Activated T-helper 2 cell treated with anti-CD3 and anti-CD28 coated beads, Interferon-gamma antibody, Interleukin-2, Interleukin-4, amounts not matched to agents 10 μg/mL and 5 μg/mL and 100 μg/mL, durations not matched to agents 14 hours and 24 hours and 36 hours (primary cell): ENCODE measurements around the gene MTURN. TPM values are rescaled to one million over a fixed set of nuclear protein-coding genes. Genes with fewer than 3 reads are reported as not detected.
"Not testable (repeated sequence)": the region's sequence is repeated elsewhere in the genome, so short reads cannot be mapped to it uniquely, and the experiment has no call there.

ENCODE experiments used
- DNase-seq: peaks from one replicate; pipeline ENCODE4 v3.0.0; 2021; ENCODE audit warnings: low spot score
- H3K27ac Mint-ChIP-seq: one replicate; pipeline ENCODE4 v1.8.0; 2021; ENCODE audit warnings: mixed read lengths
- H3K27me3 Mint-ChIP-seq: one replicate; pipeline ENCODE4 v1.8.0; 2021; ENCODE audit warnings: low read depth, mixed read lengths
- H3K36me3 Mint-ChIP-seq: one replicate; pipeline ENCODE4 v1.8.0; 2021; ENCODE audit warnings: low read depth, mixed read lengths
- H3K4me1 Mint-ChIP-seq: one replicate; pipeline ENCODE4 v1.8.0; 2021; ENCODE audit warnings: low read depth, mixed read lengths
- H3K4me3 Mint-ChIP-seq: one replicate; pipeline ENCODE4 v1.8.0; 2021; ENCODE audit warnings: low read depth, mild to moderate bottlenecking, moderate library complexity, mixed read lengths
- H3K9me3 Mint-ChIP-seq: one replicate; pipeline ENCODE4 v1.8.0; 2021; ENCODE audit warnings: mixed read lengths
- intact Hi-C: fragments of 100-400 bp; cut with micrococcal nuclease; formaldehyde crosslinking; loops from one replicate; pipeline ENCODE4 v1.15.1; 2023
- total RNA-seq: library from RNA; stranded (reverse); gene quantifications from 2 replicates; pipeline ENCODE4 v1.2.3, GENCODE V29; 2022

The MTURN gene
- total RNA-seq, 1 donor from 2014 or later = 4.0 TPM

DNA sequence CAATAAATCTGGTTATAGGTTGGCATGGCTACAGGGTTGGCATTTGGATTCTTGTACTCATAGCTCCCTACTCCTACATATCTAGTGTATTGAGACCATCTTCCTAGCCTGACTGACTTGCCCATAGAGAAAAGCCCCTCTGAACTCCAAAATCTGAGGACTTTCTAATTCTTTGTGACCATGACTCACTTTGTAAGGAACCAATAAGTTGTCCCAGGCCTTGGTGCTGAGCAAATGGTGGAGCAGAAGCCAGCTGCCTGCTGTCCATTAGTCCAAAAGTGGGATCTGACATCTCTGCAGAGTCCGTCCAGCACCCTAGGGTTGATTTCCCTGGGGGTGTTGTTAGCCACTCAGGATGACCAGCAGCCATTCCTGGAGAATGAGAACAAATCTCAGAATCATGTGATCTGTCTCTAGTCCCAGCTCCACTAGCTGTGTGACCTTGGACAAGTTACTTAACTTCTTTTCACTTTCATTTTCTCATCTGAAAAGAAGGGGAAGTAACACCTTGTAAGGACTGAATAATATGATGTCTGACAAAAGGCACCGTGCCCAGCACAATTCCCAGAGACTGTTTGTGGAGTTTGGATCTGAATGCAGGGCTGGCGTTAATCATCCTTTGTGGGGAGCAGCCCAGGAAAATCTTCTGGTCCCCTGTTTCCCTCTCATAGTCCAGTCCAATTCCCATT is 44.1 kb downstream of the MTURN start:
- DNase-seq = no peak
- no peaks in the 10 kb centered on the region for H3K9me3 Mint-ChIP-seq
- no peak overlapping the region for H3K4me3 Mint-ChIP-seq
- no peaks in the 10 kb centered on the region for H3K27me3 Mint-ChIP-seq
- peaks cover 6% of the 10 kb centered on the region for H3K4me1 Mint-ChIP-seq
- H3K36me3 Mint-ChIP-seq = no peaks in the 10 kb centered on the region
- no peak overlapping the region for H3K27ac Mint-ChIP-seq
- intact Hi-C loops = no loop called here

DNA sequence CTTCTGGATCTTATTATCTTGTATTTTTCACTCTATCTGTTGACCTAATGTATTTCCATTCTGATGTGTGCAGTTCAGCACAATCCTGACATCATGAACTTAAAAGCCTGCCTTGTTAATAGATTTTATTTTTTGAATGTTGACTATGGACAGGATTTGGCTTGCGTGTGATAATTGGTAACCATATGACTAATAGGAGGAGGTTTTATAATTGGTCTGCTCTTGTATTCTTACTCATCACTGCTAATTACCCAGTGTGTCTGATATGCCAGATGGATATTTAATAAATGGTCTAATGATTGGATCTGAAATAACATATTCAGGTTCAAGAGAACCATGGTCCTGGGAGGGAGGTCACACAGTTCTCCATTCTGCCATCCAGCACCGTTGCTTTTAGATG is 45.9 kb downstream of the MTURN start:
- Mint-ChIP-seq H3K36me3 (no peaks in the 10 kb centered on the region), H3K27ac (no peak overlapping the region), H3K9me3 (no peaks in the 10 kb centered on the region), H3K27me3 (no peaks in the 10 kb centered on the region), H3K4me3 (no peak overlapping the region), H3K4me1 (peaks cover 6% of the 10 kb centered on the region)
- intact Hi-C loops = no loop called here
- DNase-seq = no peak

DNA sequence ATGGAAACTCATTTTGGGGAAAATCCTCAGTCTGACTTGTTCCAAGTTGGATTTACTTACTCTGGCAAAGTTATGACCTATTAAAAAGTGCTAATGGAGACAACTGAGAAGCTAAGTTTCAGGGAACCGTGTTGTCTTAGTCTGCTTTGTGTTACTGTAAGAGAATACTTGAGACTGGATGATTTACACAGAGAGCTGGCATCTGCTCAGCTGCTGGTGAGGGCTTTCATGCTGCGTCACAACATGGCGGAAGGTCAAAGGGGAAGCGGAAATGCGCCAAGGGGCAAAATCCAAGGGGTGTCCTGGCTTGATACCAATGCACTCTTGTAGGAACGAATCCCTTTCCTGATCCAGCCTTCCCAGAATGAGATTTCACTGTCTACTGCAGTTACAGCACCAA is 46.4 kb downstream of the MTURN start:
- Mint-ChIP-seq H3K4me1 (peaks cover 6% of the 10 kb centered on the region), H3K27ac (no peak overlapping the region), H3K27me3 (no peaks in the 10 kb centered on the region), H3K9me3 (no peaks in the 10 kb centered on the region), H3K4me3 (no peak overlapping the region), H3K36me3 (no peaks in the 10 kb centered on the region)
- no peak for DNase-seq
- intact Hi-C loops = no loop called here

DNA sequence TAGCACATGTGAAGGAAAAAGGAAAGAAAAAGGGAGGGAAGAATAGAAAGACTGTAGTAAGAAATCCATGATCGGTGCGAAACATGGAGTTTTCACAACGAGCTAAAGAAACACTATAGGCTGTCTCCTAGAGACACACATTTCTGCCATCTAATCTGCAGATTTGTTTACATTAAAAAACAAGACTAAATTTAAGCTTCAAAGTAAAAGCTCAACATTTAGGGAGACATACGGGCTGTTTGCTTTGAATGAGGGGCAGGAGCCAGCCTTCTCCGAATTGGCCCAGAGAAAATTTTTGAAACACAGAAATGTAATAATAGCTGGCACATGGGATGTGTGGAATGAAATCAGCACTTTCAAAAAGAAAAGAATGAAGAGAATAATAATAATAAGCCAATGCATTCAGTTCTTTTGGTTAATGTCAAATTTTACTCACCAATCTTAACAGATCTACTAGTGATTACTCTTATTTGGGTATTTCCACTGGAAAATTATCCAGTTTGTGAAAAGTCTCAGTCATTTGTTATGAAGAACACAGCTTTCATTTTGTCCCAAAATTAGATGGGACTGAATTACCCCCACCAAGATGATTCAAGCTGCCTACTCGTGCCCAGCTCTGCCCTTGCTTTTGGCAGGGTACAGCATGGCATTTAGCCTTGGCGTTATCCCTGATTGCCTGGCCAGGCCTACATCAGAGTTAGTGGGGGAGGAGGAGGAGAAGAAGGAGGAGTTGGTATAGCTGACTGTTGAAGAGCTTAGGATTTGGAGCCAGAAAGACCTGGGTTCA is 47.1 kb downstream of the MTURN start:
- Mint-ChIP-seq H3K4me3 (no peak overlapping the region), H3K4me1 (peaks cover 6% of the 10 kb centered on the region), H3K9me3 (peaks cover 4% of the 10 kb centered on the region), H3K27ac (no peak overlapping the region), H3K36me3 (no peaks in the 10 kb centered on the region), H3K27me3 (no peaks in the 10 kb centered on the region)
- intact Hi-C loops = no loop called here
- DNase-seq = no peak

DNA sequence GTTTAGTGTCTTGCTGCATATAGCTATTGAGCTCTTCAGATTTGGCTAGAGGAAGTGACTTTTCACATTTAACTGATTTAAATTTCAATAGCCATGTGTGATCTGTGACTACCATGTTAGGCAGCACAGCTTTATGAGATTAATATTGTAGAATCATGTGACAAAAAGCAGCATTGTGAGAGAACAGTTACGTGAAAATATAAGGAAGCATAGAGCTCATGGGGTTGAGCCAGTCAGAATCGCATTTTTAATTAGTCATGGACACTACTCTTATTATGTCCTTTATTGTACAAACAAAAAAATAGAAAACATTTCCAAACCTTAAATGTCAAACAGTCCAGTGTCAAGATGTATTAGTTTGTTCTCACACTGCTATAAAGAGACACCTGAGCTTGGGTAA is 48.0 kb downstream of the MTURN start:
- intact Hi-C loops = no loop called here
- DNase-seq = no peak
- H3K4me1 Mint-ChIP-seq = peaks cover 6% of the 10 kb centered on the region
- peaks cover 11% of the 10 kb centered on the region for H3K9me3 Mint-ChIP-seq
- no peak overlapping the region for H3K4me3 Mint-ChIP-seq
- no peaks in the 10 kb centered on the region for H3K36me3 Mint-ChIP-seq
- no peak overlapping the region for H3K27ac Mint-ChIP-seq
- no peaks in the 10 kb centered on the region for H3K27me3 Mint-ChIP-seq

DNA sequence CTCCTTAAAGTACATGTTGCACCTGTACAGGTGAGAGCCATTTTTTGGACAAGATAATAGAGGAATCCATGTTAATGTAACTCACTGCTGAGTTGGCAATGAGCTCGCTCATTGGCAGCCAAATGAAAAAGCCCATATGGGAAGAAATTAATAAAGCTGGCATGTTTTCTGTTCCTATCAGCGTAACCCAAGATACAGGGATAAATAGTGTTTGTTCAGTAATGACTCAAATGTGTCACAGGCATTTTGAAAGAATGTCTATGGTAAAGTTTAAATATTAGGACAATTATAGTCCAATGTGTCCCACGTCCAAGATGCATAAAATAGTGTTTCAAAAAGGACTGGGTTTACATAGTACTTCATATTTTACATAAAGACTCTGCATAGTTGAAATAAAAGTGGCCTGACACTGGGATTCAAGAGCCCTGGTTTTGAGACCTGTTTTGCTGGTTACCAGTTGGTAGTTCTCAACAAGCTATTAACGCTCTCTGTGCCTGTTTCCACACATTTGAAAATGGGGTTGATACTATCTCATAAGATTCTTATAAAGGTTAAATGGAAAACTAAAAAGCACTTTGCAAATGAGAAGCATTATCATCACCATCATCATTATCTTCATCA is 49.1 kb downstream of the MTURN start:
- H3K27ac Mint-ChIP-seq = no peak overlapping the region
- no peak overlapping the region for H3K4me3 Mint-ChIP-seq
- H3K4me1 Mint-ChIP-seq = peaks cover 4% of the 10 kb centered on the region
- H3K36me3 Mint-ChIP-seq = no peaks in the 10 kb centered on the region
- no peaks in the 10 kb centered on the region for H3K27me3 Mint-ChIP-seq
- intact Hi-C loops = no loop called here
- peaks cover 18% of the 10 kb centered on the region for H3K9me3 Mint-ChIP-seq
- no peak for DNase-seq

DNA sequence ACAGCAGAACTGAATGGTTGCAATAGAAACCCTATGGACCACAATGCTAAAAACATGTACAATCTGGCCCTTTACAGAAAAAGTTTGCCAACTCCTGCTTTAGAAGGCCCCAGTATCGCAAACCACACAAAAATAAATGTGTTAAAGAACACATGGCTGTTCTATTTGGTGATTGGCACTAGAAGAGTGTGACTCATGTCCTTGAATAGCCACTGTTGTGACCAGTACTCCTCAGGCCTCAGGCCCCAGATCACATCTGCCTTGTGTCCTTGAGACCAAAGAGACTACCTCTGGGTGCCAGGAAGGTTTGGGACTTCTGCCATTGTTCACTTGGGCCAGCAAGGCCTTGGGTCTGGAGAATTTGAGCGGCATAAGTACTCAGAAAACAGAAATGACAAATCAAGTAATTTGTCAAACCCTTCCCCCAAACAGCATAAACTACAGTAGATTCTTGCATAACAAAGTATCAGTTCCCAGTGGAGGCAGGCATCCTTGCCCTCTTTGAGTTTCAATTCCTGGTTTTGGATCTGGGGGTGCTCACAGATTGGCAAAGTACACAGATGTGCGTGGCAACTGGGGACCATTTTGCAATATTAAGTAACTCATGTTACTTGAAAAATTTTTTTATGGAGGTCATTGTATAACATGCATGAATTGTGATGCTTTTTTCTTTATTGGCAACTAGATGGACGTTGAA is 50.2 kb downstream of the MTURN start:
- DNase-seq = no peak
- Mint-ChIP-seq H3K27me3 (no peaks in the 10 kb centered on the region), H3K4me1 (no peaks in the 10 kb centered on the region), H3K4me3 (no peak overlapping the region), H3K27ac (no peak overlapping the region), H3K36me3 (no peaks in the 10 kb centered on the region), H3K9me3 (peaks cover 22% of the 10 kb centered on the region)
- intact Hi-C loops = no loop called here

DNA sequence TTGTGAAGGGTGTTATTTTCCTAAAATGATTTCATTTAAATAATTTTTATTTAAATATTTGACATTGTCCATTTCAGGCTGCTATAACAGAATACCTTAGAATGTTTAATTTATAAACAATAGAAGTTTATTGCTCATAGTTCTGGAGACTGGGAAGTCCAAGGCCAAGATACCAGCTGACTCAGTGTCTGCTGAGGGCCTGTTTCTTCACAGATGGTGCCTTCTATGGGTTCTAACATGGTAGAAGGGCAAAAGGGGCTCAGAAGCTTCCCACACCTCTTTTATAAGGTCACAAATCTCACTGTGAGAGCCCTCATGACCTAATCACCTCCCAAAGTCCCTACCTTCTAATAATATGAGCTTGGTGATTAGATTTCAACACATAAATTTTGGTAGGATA is 50.7 kb downstream of the MTURN start:
- no peak for DNase-seq
- Mint-ChIP-seq H3K4me3 (no peak overlapping the region), H3K4me1 (no peaks in the 10 kb centered on the region), H3K36me3 (no peaks in the 10 kb centered on the region), H3K27me3 (no peaks in the 10 kb centered on the region), H3K9me3 (peaks cover 28% of the 10 kb centered on the region), H3K27ac (no peak overlapping the region)
- intact Hi-C loops = no loop called here

DNA sequence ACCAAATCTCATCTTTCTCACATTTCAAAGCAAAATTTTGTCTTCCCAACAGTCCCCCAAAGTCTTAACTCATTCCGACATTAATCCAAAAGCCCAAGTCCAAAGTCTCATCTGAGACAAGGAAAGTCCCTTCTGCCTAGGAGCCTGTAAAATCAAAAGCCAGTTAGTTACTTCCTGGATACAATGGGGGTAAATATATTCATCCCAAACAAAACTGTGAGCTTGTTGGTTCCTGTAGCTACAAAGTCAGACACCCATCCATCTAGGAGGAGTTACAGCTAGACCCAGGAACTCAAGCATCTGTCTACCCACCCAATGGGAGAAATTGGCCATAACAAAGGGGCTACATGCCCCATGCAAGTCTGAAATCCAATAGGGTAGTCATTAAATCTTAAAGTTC is 51.9 kb downstream of the MTURN start:
- no peak overlapping the region for H3K27ac Mint-ChIP-seq

DNA sequence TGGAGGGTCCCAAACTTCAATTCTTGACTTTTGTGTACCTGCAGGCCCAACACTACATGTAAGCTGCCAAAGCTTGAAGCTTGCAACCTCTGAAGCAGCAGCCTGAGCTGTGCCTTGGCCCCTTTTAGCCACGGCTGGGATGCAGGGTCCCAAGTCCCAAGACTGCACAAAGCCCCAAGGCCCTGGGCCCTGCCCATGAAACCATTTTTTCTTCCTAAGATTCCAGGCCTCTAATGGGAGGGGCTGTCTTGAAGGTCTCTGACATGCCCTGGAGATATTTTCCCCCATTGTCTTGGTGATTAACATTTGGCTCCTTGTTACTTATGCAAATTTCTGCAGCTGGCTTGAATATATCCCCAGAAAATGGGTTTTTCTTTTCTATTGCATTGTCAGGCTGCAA is 52.7 kb downstream of the MTURN start:
- Mint-ChIP-seq H3K36me3 (no peaks in the 10 kb centered on the region), H3K4me3 (no peak overlapping the region), H3K9me3 (peaks cover 28% of the 10 kb centered on the region), H3K4me1 (no peaks in the 10 kb centered on the region), H3K27ac (no peak overlapping the region), H3K27me3 (no peaks in the 10 kb centered on the region)
- no peak for DNase-seq
- intact Hi-C loops = no loop called here

More for the DNA sequence above, 51.9 kb downstream of the MTURN start:
- Mint-ChIP-seq H3K4me3 (no peak overlapping the region), H3K9me3 (peaks cover 28% of the 10 kb centered on the region), H3K4me1 (no peaks in the 10 kb centered on the region), H3K36me3 (no peaks in the 10 kb centered on the region), H3K27me3 (no peaks in the 10 kb centered on the region)
- DNase-seq = no peak
- intact Hi-C loops = no loop called here

DNA sequence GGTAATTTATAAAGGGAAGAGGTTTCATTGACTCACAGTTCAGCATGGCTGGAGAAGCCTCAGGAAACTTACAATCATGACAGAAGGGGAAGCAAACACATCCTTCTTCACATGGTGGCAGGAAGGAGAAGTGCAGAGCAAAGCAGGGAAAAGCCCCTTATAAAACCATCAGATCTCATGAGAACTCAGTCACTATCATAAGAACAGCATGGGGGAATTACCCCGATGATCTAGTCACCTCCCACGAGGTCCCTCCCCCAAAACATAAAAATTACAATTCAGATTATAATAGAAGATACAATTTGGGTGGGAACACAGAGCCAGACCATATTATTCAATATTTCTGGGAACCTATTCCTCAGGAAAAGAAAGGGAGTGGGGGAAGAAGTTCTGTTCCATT is 53.6 kb downstream of the MTURN start:
- H3K27me3 Mint-ChIP-seq, H3K4me3 Mint-ChIP-seq, H3K27ac Mint-ChIP-seq, intact Hi-C loops, DNase-seq, H3K36me3 Mint-ChIP-seq, H3K4me1 Mint-ChIP-seq: not testable (repeated sequence)
- H3K9me3 Mint-ChIP-seq = peaks cover 28% of the 10 kb centered on the region

DNA sequence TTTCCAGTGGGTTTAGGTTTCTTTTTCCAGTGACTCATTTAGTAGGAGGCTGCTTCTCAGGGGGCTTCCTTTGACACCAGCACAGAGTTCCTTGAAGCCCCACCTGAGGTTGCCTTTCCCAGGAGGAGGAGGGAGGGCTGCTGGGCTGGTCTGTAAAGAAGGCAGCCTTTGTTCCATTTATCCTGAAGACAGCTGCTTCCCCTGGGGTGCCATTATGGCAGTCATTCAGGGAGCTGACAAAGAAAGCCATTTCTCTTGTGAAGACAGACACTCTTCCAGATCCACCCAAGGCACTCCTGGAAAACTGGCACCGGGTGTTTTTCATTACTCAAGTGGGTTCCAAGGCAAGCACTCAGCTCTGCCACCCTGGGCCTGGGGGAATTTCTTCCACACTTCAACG is 54.0 kb downstream of the MTURN start:
- Mint-ChIP-seq H3K27ac (no peak overlapping the region), H3K27me3 (no peaks in the 10 kb centered on the region), H3K36me3 (no peaks in the 10 kb centered on the region), H3K9me3 (peaks cover 28% of the 10 kb centered on the region), H3K4me1 (no peaks in the 10 kb centered on the region), H3K4me3 (no peak overlapping the region)
- intact Hi-C loops = no loop called here
- no peak for DNase-seq

DNA sequence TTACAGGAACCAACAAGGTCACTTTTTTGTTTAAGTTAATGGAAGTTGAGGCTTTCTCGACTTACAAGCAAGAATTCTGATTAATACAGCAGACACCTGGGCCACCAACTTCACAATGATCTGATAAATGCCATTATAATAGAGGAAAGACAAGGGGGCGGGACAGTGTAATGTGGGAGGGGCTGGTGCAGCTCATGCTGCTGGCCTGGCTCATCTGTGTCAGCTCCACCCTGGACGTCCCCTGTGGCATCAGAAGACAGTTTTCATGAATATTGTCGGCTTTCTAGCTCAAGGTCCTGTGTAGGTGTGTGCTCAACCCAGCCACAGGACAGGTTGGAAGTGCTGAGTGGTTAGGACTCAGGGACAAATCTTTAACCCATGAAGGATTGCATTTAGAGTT is 57.0 kb downstream of the MTURN start:
- no peak overlapping the region for H3K4me3 Mint-ChIP-seq
- H3K36me3 Mint-ChIP-seq = no peaks in the 10 kb centered on the region
- intact Hi-C loops = no loop called here
- H3K27ac Mint-ChIP-seq = no peak overlapping the region
- no peaks in the 10 kb centered on the region for H3K4me1 Mint-ChIP-seq
- DNase-seq = no peak
- H3K9me3 Mint-ChIP-seq = peaks cover 45% of the 10 kb centered on the region
- H3K27me3 Mint-ChIP-seq = no peaks in the 10 kb centered on the region
